ENCODE results near the gene PITRM1.
"Not testable (repeated sequence)": the region's sequence is repeated elsewhere in the genome, so short reads cannot be mapped to it uniquely, and the experiment has no call there.

- not testable (repeated sequence) for TF ChIP-seq POLR2AphosphoS5, CTCF, POLR2A (IDR thresholded peaks at IDR 0.05)
Measured at GRCh38 chr10:3221601-3222000, 49.0 kb upstream of the PITRM1 start.
